NAMALWA (cell line): ENCODE data around the gene ING1.
"Not testable (repeated sequence)": the region's sequence is repeated elsewhere in the genome, so short reads cannot be mapped to it uniquely, and the experiment has no call there.

Source experiments
- DNase-seq: peaks from one replicate; pipeline ENCODE4 v3.0.0-alpha.2; 2015; ENCODE audit warnings: low spot score

Gene ING1

GRCh38 chr13:110695774-110696173, 17.7 kb upstream of the ING1 start:
- DNase-seq = not testable (repeated sequence)

DNA sequence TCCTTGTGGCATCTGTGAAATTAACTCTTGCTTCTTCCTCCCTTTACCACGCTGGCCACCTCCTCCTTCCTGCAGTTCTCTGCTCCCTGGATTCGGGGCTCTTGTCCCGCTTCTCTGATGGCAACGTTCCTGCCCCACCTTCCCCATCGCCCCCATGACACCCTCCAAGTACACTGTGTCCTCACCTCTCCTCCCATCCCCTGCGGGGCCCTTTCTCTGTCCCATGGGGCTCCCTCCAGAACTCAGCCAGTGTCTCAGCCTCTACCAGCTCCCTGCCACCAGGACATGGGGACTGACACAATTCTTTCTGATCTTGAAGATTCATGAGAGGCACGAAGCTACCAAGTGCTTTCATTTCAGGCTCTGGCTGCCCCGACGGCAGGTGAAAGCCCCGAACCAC, 16.7 kb upstream of the ING1 start:
- DNase-seq = no peak

- no peak for DNase-seq
Observed at GRCh38 chr13:110697842-110698241, 15.7 kb upstream of the ING1 start.

DNA sequence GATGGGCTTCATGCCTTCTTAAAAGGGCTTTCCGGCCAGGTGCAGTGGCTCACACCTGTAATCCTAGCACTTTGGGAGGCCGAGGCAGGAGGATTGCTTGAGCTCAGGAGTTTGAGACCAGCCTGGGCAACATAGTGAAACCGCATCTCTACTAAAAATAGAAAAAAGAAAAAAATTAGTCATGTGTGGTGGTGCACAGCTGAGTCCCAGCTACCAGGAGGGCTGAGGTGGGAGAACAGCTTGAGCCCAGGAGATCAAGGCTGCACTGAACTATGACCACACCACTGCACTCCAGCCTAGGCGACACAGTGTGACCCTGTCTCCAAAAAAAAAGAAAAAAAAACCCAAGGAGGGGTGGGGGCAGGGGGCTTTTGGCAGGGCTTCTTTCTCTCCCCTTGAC, 14.8 kb upstream of the ING1 start:
- peak; percentile 38 for DNase-seq

- no peak for DNase-seq
Observed at GRCh38 chr13:110699148-110700145, 14.1 kb upstream of the ING1 start.

DNA sequence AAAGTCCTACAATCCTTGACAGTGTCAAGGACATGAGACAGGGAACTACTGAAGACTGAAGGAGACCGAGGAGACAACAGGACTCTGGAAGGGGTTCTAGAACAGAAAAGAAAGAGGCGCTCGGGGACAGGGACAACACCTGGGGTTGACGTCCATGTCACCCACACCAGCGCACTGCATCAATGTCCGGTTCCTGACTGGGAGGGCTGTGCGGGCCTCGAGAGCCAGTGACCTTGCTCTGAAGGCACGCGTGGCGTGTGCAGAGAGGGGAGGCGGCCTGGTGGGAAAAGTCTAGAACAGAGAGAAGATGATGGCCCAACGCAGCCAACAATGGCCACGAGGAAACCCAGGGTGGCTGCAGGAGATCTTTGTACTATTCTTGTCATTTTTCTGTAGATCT, 13.3 kb upstream of the ING1 start:
- DNase-seq = no peak

DNA sequence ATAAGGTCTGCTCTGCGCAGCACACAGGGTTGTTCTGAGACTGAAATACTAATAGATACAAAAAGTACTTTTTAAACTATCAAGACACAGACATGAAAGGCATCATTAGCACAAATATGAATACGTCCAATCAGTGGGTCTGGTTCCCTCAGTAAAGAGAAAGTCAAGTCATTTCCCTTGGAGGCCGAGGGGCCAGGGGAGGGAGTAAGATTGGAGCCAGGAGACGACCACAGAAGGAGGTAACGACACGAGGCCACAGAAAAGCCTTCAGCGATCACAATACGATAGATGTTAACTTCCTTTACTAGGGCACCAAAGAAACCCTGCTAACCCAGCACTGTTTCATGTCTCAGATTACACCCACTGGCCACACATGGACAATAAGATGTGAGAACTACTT, 12.9 kb upstream of the ING1 start:
- no peak for DNase-seq

GRCh38 chr13:110701061-110701460, 12.4 kb upstream of the ING1 start:
- not testable (repeated sequence) for DNase-seq

GRCh38 chr13:110702089-110702488, 11.4 kb upstream of the ING1 start:
- no peak for DNase-seq

DNA sequence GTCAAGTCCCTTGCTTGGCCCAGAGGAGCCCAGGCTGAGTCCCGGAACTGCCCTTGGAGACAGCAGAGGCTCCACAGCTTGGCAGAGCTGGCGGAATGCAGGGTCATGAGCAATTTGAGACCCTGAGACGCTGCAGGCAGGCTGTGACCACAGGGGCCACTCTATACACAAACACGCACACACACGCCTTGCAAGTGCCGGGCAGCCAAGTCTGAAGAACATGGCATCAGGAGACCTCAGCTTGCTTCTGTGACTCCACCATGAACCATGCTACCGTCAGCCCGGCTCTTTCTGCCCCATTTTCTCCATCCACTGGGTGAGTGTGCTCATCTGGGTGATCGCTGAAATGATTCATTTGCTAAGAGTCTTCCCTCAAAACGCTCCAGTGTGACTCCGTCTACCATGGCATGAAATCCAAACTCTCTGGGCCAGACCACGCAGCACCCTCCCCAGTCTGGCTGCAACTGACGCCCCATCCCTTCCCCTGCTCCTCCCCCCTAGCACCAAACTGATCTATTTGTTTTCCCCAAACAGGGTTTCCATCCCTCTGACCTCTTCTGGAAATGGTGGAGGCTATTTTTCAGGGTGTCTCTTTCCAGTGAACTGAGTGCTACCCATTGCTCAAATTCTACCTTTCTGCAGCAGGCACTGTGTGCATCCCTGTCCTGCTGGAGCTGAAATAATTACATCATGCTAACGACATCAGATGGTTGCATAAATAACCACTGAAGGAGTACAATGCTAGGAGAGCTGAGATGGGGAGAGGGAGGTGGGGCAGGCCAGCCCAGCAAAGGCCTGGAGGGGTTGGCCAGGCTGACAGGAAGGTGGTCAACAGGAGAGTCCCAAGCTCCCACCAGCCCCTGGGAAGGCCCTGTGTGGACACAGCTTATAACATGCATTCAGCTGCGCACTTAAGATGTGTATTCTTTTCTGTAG, 10.6 kb upstream of the ING1 start:
- no peak for DNase-seq

DNA sequence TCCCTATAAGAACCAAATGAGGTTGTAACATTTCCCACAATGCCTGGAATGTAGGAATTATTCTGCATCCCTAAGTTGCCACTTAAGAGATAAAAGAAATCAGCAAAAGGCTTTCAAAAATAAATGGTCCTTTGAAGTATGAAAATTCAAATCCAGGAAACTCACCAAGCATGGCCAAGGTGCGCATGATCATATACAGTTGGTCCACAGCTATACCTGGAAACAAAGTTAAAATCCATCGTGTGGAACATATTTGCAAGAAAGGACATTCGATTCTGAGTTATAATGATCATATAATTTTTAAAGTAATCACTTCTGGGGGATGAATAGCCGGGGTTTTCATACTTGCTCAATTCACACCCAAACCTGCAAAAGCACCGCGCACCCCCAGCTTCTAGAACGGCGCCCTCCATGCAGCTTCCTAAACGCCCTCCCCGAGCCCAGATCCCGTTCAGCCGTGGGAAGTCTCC, 8.1 kb upstream of the ING1 start:
- no peak for DNase-seq

GRCh38 chr13:110705826-110706569, 7.5 kb upstream of the ING1 start, which contains the start of gene CARS2:
Gene CARS2 (minus strand): TSS chr13:110706116. CDS start chr13:110706093, 23 bp downstream.
- peak; percentile 98 for DNase-seq

DNA sequence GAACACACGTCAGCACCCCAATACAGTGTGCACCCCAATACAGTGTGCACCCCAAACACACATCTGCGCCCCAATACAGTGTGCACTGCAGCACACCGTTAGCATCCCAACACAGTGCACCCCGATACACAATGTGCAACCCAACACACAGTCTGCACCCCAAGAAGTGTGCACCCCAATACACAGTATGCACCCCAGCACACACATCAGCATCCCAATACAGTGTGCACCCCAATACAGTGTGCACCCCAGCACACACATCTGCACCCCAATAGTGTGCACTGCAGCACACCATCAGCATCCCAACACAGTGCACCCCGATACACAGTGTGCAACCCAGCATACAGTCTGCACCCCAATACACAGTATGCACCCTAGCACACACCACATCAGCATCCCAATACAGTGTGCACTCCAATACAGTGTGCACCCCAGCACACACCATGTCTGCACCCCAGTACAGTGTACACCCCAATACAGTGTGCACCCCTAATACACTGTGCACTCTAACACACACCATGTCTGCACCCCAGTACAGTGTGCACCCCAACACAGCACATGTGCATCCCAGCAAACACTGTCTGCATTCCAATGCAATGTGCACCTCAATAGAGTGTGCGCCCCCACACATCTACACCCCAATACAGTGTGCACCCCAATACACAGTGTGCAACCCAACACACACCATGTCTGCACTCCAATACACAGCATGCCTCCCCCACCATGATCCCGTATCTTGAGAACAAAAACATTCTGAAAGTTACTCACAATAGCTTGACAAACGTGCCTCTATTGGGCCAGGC, 6.7 kb upstream of the ING1 start:
- no peak for DNase-seq

- DNase-seq = peak; percentile 97
Observed at GRCh38 chr13:110712081-110712848, 1.2 kb upstream of the ING1 start.

GRCh38 chr13:110712849-110713641, 455 bp upstream of the ING1 start:
- peak; percentile 100 for DNase-seq

- peak; percentile 78 for DNase-seq
Observed at GRCh38 chr13:110713981-110714796, 689 bp downstream of the ING1 start.

- no peak for DNase-seq
Observed at GRCh38 chr13:110714797-110715394, 1.4 kb downstream of the ING1 start.
